H9 (cell line): ENCODE data around the gene OSGIN1. TPM values are rescaled to one million over a fixed set of nuclear protein-coding genes. Genes with fewer than 3 reads are reported as not detected.

Experiments used
- DNase-seq: peaks from one replicate; pipeline ENCODE4 v3.0.0-alpha.2; 2017
- H2AFZ ChIP-seq: one replicate; pipeline ENCODE4 v1.6.1; 2013; ENCODE audit warnings: mild to moderate bottlenecking, low read length, control low read depth, moderate library complexity
- H2AK5ac ChIP-seq: 2 replicates; pipeline ENCODE4 v1.6.1; 2013; ENCODE audit warnings: low read length, control low read depth, mixed read lengths; ENCODE audit not compliant: insufficient read length
- H2BK120ac ChIP-seq: one replicate; pipeline ENCODE4 v1.6.1; 2013; ENCODE audit warnings: low read depth, mild to moderate bottlenecking, low read length, control low read depth, inconsistent platforms; ENCODE audit not compliant: poor library complexity, severe bottlenecking
- H2BK12ac ChIP-seq: 2 replicates; pipeline ENCODE4 v1.6.1; 2013; ENCODE audit warnings: low read length, control low read depth, mixed read lengths, low read depth; ENCODE audit not compliant: insufficient read length
- H2BK15ac ChIP-seq: 2 replicates; pipeline ENCODE4 v1.6.1; 2013; ENCODE audit warnings: low read depth, low read length, control low read depth
- H2BK20ac ChIP-seq: one replicate; pipeline ENCODE4 v1.6.1; 2013; ENCODE audit warnings: low read depth, mild to moderate bottlenecking, low read length, control low read depth, inconsistent platforms; ENCODE audit not compliant: poor library complexity, severe bottlenecking
- H2BK5ac ChIP-seq: 2 replicates; pipeline ENCODE4 v1.6.1; 2013; ENCODE audit warnings: low read length, control low read depth, mixed read lengths; ENCODE audit not compliant: insufficient read length
- H3K14ac ChIP-seq: 2 replicates; pipeline ENCODE4 v1.6.1; 2013; ENCODE audit warnings: low read length, control low read depth; ENCODE audit not compliant: insufficient read depth
- H3K18ac ChIP-seq: 2 replicates; pipeline ENCODE4 v1.6.1; 2013; ENCODE audit warnings: low read depth, mild to moderate bottlenecking, mixed read lengths, low read length, control low read depth; ENCODE audit not compliant: insufficient read length
- H3K23ac ChIP-seq: 2 replicates; pipeline ENCODE4 v1.6.1; 2013; ENCODE audit warnings: low read length, control low read depth, mixed read lengths, low read depth; ENCODE audit not compliant: insufficient read length
- H3K23me2 ChIP-seq: 2 replicates; pipeline ENCODE4 v1.6.1; 2013; ENCODE audit warnings: low read depth, mild to moderate bottlenecking, mixed read lengths, low read length, control low read depth; ENCODE audit not compliant: insufficient read length, poor library complexity, severe bottlenecking
- H3K27ac ChIP-seq: 2 replicates; pipeline ENCODE4 v1.5.1; 2013; ENCODE audit warnings: low read length, control low read depth, mixed read lengths, low read depth; ENCODE audit not compliant: insufficient read length
- H3K27me3 ChIP-seq: 2 replicates; pipeline ENCODE4 v1.6.1; 2013; ENCODE audit warnings: low read length, control low read depth, inconsistent platforms; ENCODE audit not compliant: insufficient read depth
- H3K4ac ChIP-seq: 2 replicates; pipeline ENCODE4 v1.6.1; 2013; ENCODE audit warnings: low read depth, mild to moderate bottlenecking, control low read depth, inconsistent platforms, low read length, moderate library complexity
- H3K4me1 ChIP-seq: 2 replicates; pipeline ENCODE4 v1.6.1; 2013; ENCODE audit warnings: low read length, control low read depth, inconsistent platforms; ENCODE audit not compliant: insufficient read depth
- H3K4me2 ChIP-seq: 2 replicates; pipeline ENCODE4 v1.6.1; 2013; ENCODE audit warnings: low read length, control low read depth, mixed read lengths; ENCODE audit not compliant: insufficient read length, insufficient read depth
- H3K56ac ChIP-seq: 2 replicates; pipeline ENCODE4 v1.6.1; 2013; ENCODE audit warnings: low read depth, mild to moderate bottlenecking, mixed read lengths, low read length, control low read depth; ENCODE audit not compliant: insufficient read length
- H3K79me1 ChIP-seq: 2 replicates; pipeline ENCODE4 v1.6.1; 2013; ENCODE audit warnings: low read depth, mild to moderate bottlenecking, moderate library complexity, low read length, control low read depth, inconsistent platforms; ENCODE audit not compliant: insufficient read depth, poor library complexity, severe bottlenecking
- H3K79me2 ChIP-seq: 2 replicates; pipeline ENCODE4 v1.6.1; 2013; ENCODE audit warnings: low read length, control low read depth, inconsistent platforms; ENCODE audit not compliant: insufficient read depth
- H3K9ac ChIP-seq: 2 replicates; pipeline ENCODE4 v1.6.1; 2013; ENCODE audit warnings: low read length, control low read depth, mixed read lengths; ENCODE audit not compliant: insufficient read length; ENCODE audit errors: extremely low read depth
- H3K9me3 ChIP-seq: one replicate; pipeline ENCODE4 v1.6.1; 2013; ENCODE audit warnings: low read depth, low read length, inconsistent platforms; ENCODE audit not compliant: control insufficient read depth
- H3T11ph ChIP-seq: one replicate; pipeline ENCODE4 v1.6.1; 2013; ENCODE audit warnings: mild to moderate bottlenecking, low read length, control low read depth, inconsistent platforms
- H4K20me1 ChIP-seq: one replicate; pipeline ENCODE4 v1.6.1; 2013; ENCODE audit not compliant: control insufficient read depth, insufficient read length, insufficient read depth
- H4K5ac ChIP-seq: 2 replicates; pipeline ENCODE4 v1.6.1; 2013; ENCODE audit warnings: low read depth, mild to moderate bottlenecking, mixed read lengths, low read length, control low read depth; ENCODE audit not compliant: insufficient read length
- H4K8ac ChIP-seq: replicated peaks from 2 replicates; pipeline ENCODE4 v1.6.1; 2013; ENCODE audit warnings: low read length, control low read depth, mixed read lengths, low read depth; ENCODE audit not compliant: insufficient read length
- H4K91ac ChIP-seq: 2 replicates; pipeline ENCODE4 v1.6.1; 2013; ENCODE audit warnings: low read depth, mild to moderate bottlenecking, moderate library complexity, mixed read lengths, low read length, control low read depth; ENCODE audit not compliant: insufficient read length
- H3K27ac Mint-ChIP-seq, 3 experiments: 2 replicates in 2 of 3; 3 replicates in 1 of 3; pipeline ENCODE4 v1.8.0; 2020 to 2021; ENCODE audit warnings: mixed read lengths in 3 of 3, mild to moderate bottlenecking in 1 of 3, moderate library complexity in 1 of 3
- H3K27me3 Mint-ChIP-seq: 2 replicates; pipeline ENCODE4 v1.8.0; 2021; ENCODE audit warnings: low read depth, mild to moderate bottlenecking, moderate library complexity, mixed read lengths
- H3K36me3 Mint-ChIP-seq, 3 experiments: 2 replicates in 2 of 3; 3 replicates in 1 of 3; pipeline ENCODE4 v1.8.0; 2020 to 2021; ENCODE audit warnings: low read depth in 3 of 3, mixed read lengths in 3 of 3; ENCODE audit not compliant: insufficient read depth in 1 of 3
- H3K4me1 Mint-ChIP-seq, 2 experiments: 2 replicates each; pipeline ENCODE4 v1.8.0; 2020; ENCODE audit warnings: mixed read lengths in 2 of 2
- H3K4me3 Mint-ChIP-seq, 2 experiments: 2 replicates in 1 of 2; 3 replicates in 1 of 2; pipeline ENCODE4 v1.8.0; 2020 to 2021; ENCODE audit warnings: mild to moderate bottlenecking in 2 of 2, mixed read lengths in 2 of 2, moderate library complexity in 1 of 2
- H3K9me3 Mint-ChIP-seq, 2 experiments: 2 replicates in 1 of 2; 3 replicates in 1 of 2; pipeline ENCODE4 v1.8.0; 2020; ENCODE audit warnings: mild to moderate bottlenecking in 2 of 2, mixed read lengths in 2 of 2, moderate library complexity in 1 of 2
- WGBS: extraction: QIAGEN DNeasy Blood & Tissue Kit; methylation state at CpG from one replicate; pipeline ENCODE4 v1.1.7; 2013; ENCODE audit warnings: missing lambda C conversion rate, low lambda C conversion rate, mixed read lengths; ENCODE audit not compliant: insufficient read length; ENCODE audit errors: extremely low coverage; 5-methylcytosine and 5-hydroxymethylcytosine counted together
- total RNA-seq: library from RNA; stranded (reverse); gene quantifications from 2 replicates; pipeline ENCODE4 v1.2.1, GENCODE V29; 2021
- TF ChIP-seq, protein P1 (sequence below): fragments of 200-600 bp; sonication (generic); conservative IDR thresholded peaks from 3 replicates; pipeline ENCODE4 v1.8.0; 2021; ENCODE audit warnings: antibody characterized with exemption, mild to moderate bottlenecking

Gene OSGIN1
- total RNA-seq, 1 experiment from 2014 or later, result 0.63 TPM

DNA sequence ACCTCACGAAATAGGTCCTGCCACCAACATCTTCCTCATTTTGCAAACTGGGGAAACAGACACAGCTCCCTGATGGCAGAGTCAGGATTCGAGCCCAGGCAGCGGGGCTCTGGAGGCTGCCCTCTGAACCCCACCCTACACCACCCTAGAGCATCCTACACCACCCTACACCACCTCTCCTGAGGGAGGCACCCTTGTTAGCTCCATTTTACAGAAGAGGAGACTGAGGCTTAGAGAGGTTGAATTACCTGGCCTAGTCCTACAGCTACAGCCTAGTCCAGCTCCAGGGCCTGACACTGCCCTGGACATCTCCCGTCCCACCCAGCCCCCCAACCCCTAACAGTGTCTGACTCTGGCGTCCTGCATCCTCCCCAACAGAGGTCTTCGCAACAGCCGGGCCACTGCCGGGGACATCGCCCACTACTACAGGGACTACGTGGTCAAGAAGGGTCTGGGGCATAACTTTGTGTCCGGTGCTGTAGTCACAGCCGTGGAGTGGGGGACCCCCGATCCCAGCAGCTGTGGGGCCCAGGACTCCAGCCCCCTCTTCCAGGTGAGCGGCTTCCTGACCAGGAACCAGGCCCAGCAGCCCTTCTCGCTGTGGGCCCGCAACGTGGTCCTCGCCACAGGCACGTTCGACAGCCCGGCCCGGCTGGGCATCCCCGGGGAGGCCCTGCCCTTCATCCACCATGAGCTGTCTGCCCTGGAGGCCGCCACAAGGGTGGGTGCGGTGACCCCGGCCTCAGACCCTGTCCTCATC, 11.8 kb downstream of the OSGIN1 start:
- no peak overlapping the region for H3K4ac ChIP-seq
- no peak overlapping the region for H3K23ac ChIP-seq
- peaks cover 3% of the 10 kb centered on the region for H4K20me1 ChIP-seq
- no peak overlapping the region for H3K18ac ChIP-seq
- WGBS, result no CpG with 5 or more reads among the region's 26 CpGs
- no peak overlapping the region for H2AFZ ChIP-seq
- H3K9ac ChIP-seq, result no peak overlapping the region
- no peak overlapping the region for H2BK15ac ChIP-seq
- H3T11ph ChIP-seq, result no peak overlapping the region
- H3K9me3 ChIP-seq, result no peaks in the 10 kb centered on the region
- Mint-ChIP-seq H3K27ac (no peak overlapping the region), H3K9me3 (no peaks in the 10 kb centered on the region; a peak in 1 of 5 replicates), H3K36me3 (peaks cover 0 to under 1% (median 0%) of the 10 kb centered on the region in 3 experiments; a peak in 1 of 7 replicates), H3K4me3 (no peak overlapping the region), H3K27me3 (peaks cover 9% of the 10 kb centered on the region), H3K4me1 (peaks cover 9 to 16% of the 10 kb centered on the region in 2 experiments)
- peaks cover 6% of the 10 kb centered on the region for H3K23me2 ChIP-seq
- no peak overlapping the region for H3K14ac ChIP-seq
- H3K4me1 ChIP-seq, result no peaks in the 10 kb centered on the region
- H2BK120ac ChIP-seq, result no peak overlapping the region
- TF ChIP-seq, protein P1, sequence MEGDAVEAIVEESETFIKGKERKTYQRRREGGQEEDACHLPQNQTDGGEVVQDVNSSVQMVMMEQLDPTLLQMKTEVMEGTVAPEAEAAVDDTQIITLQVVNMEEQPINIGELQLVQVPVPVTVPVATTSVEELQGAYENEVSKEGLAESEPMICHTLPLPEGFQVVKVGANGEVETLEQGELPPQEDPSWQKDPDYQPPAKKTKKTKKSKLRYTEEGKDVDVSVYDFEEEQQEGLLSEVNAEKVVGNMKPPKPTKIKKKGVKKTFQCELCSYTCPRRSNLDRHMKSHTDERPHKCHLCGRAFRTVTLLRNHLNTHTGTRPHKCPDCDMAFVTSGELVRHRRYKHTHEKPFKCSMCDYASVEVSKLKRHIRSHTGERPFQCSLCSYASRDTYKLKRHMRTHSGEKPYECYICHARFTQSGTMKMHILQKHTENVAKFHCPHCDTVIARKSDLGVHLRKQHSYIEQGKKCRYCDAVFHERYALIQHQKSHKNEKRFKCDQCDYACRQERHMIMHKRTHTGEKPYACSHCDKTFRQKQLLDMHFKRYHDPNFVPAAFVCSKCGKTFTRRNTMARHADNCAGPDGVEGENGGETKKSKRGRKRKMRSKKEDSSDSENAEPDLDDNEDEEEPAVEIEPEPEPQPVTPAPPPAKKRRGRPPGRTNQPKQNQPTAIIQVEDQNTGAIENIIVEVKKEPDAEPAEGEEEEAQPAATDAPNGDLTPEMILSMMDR, result no peak
- H3K79me1 ChIP-seq, result no peaks in the 10 kb centered on the region
- H2BK20ac ChIP-seq, result no peak overlapping the region
- H3K79me2 ChIP-seq, result no peaks in the 10 kb centered on the region
- H4K91ac ChIP-seq, result no peak overlapping the region
- no peak overlapping the region for H2BK5ac ChIP-seq
- no peak overlapping the region for H2AK5ac ChIP-seq
- no peak overlapping the region for H4K5ac ChIP-seq
- no peak overlapping the region for H3K56ac ChIP-seq
- H3K27ac ChIP-seq, result no peak overlapping the region
- no peak overlapping the region for H4K8ac ChIP-seq
- peaks cover 2% of the 10 kb centered on the region; the same call in 1 of the 2 replicates for H3K27me3 ChIP-seq
- H3K4me2 ChIP-seq, result no peak overlapping the region
- no peak for DNase-seq
- H2BK12ac ChIP-seq, result no peak overlapping the region
